Activated T-helper 1 cell treated with Interleukin-2 at 50 U/mL for 16 hours (primary cell): ENCODE data around the gene SH2D4B.

Experiments used
- DNase-seq: peaks from one replicate; pipeline ENCODE4 v3.0.0-alpha.2; 2020; ENCODE audit warnings: low read depth

SH2D4B gene

GRCh38 chr10:80646366-80646765 is 108.7 kb downstream of the SH2D4B start:
- DNase-seq, result no peak

- DNase-seq, result no peak
These were observed 109.6 kb downstream of the SH2D4B start for GRCh38 chr10:80647173-80647833.

- DNase-seq, result no peak
These were observed 110.4 kb downstream of the SH2D4B start for GRCh38 chr10:80648106-80648505.

- no peak for DNase-seq
These were observed 111.5 kb downstream of the SH2D4B start for GRCh38 chr10:80649183-80649582.

- no peak for DNase-seq
These were observed 118.2 kb downstream of the SH2D4B start for GRCh38 chr10:80655898-80656297.

- DNase-seq, result no peak
These were observed 120.4 kb downstream of the SH2D4B start for GRCh38 chr10:80658068-80658467.

- DNase-seq, result no peak
These were observed 121.6 kb downstream of the SH2D4B start for GRCh38 chr10:80659289-80659688.

- no peak for DNase-seq
These were observed 122.6 kb downstream of the SH2D4B start for GRCh38 chr10:80660266-80660665.

GRCh38 chr10:80660736-80661135 is 123.0 kb downstream of the SH2D4B start:
- no peak for DNase-seq

GRCh38 chr10:80661526-80661925 is 123.8 kb downstream of the SH2D4B start:
- DNase-seq, result no peak

GRCh38 chr10:80662429-80663261 is 124.9 kb downstream of the SH2D4B start:
- peak; percentile 45 for DNase-seq

- no peak for DNase-seq
These were observed 126.5 kb downstream of the SH2D4B start for GRCh38 chr10:80664071-80664680.

- no peak for DNase-seq
These were observed 131.8 kb downstream of the SH2D4B start for GRCh38 chr10:80669485-80669884.

GRCh38 chr10:80670774-80671173 is 133.1 kb downstream of the SH2D4B start:
- DNase-seq, result no peak

- no peak for DNase-seq
These were observed 134.1 kb downstream of the SH2D4B start for GRCh38 chr10:80671847-80672246.

GRCh38 chr10:80672613-80673012 is 134.9 kb downstream of the SH2D4B start:
- no peak for DNase-seq

GRCh38 chr10:80674809-80675208 is 137.1 kb downstream of the SH2D4B start:
- no peak for DNase-seq

- DNase-seq, result no peak
These were observed 143.4 kb downstream of the SH2D4B start for GRCh38 chr10:80681142-80681541.

GRCh38 chr10:80684259-80684658 is 146.6 kb downstream of the SH2D4B start:
- no peak for DNase-seq

- no peak for DNase-seq
These were observed 147.7 kb downstream of the SH2D4B start for GRCh38 chr10:80685355-80685754.

- no peak for DNase-seq
These were observed 149.2 kb downstream of the SH2D4B start for GRCh38 chr10:80686734-80687475.

- no peak for DNase-seq
These were observed 149.7 kb downstream of the SH2D4B start for GRCh38 chr10:80687476-80687789.

- DNase-seq, result no peak
These were observed 152.7 kb downstream of the SH2D4B start for GRCh38 chr10:80690434-80690833.
